ENCODE data around the gene WWOX.

WWOX gene

GRCh38 chr16:78474762-78475161 is 375.3 kb downstream of the WWOX start:
- DNase-seq (ENCODE audit: low spot score) = no peak

- no peak for DNase-seq (ENCODE audit: low spot score)
Measured at GRCh38 chr16:78476615-78477014, 377.2 kb downstream of the WWOX start.

GRCh38 chr16:78478267-78478861 is 378.9 kb downstream of the WWOX start:
- peak; percentile 33 for DNase-seq (ENCODE audit: low spot score)

GRCh38 chr16:78479723-78480122 is 380.3 kb downstream of the WWOX start:
- DNase-seq (ENCODE audit: low spot score) = no peak

- no peak for DNase-seq (ENCODE audit: low spot score)
Measured at GRCh38 chr16:78480588-78480987, 381.1 kb downstream of the WWOX start.

GRCh38 chr16:78483124-78483992 is 383.9 kb downstream of the WWOX start:
- DNase-seq (ENCODE audit: low spot score) = no peak

- DNase-seq (ENCODE audit: low spot score) = no peak
Measured at GRCh38 chr16:78484509-78485058, 385.1 kb downstream of the WWOX start.

- DNase-seq (ENCODE audit: low spot score) = no peak
Measured at GRCh38 chr16:78485188-78485916, 385.9 kb downstream of the WWOX start.

- DNase-seq (ENCODE audit: low spot score) = no peak
Measured at GRCh38 chr16:78485917-78486257, 386.4 kb downstream of the WWOX start.

- DNase-seq (ENCODE audit: low spot score) = no peak
Measured at GRCh38 chr16:78487471-78487870, 388.0 kb downstream of the WWOX start.

GRCh38 chr16:78489072-78489471 is 389.6 kb downstream of the WWOX start:
- DNase-seq (ENCODE audit: low spot score) = no peak

- DNase-seq (ENCODE audit: low spot score) = no peak
Measured at GRCh38 chr16:78489631-78490030, 390.2 kb downstream of the WWOX start.

GRCh38 chr16:78490431-78490830 is 391.0 kb downstream of the WWOX start:
- no peak for DNase-seq (ENCODE audit: low spot score)

GRCh38 chr16:78490847-78491246 is 391.4 kb downstream of the WWOX start:
- DNase-seq (ENCODE audit: low spot score) = no peak

GRCh38 chr16:78493573-78493972 is 394.1 kb downstream of the WWOX start:
- no peak for DNase-seq (ENCODE audit: low spot score)

- no peak for DNase-seq (ENCODE audit: low spot score)
Measured at GRCh38 chr16:78494105-78494504, 394.7 kb downstream of the WWOX start.

- no peak for DNase-seq (ENCODE audit: low spot score)
Measured at GRCh38 chr16:78494674-78495073, 395.2 kb downstream of the WWOX start.

GRCh38 chr16:78496189-78496588 is 396.7 kb downstream of the WWOX start:
- DNase-seq (ENCODE audit: low spot score) = no peak

- no peak for DNase-seq (ENCODE audit: low spot score)
Measured at GRCh38 chr16:78499399-78499798, 399.9 kb downstream of the WWOX start.

GRCh38 chr16:78500659-78501270 is 401.3 kb downstream of the WWOX start:
- no peak for DNase-seq (ENCODE audit: low spot score)

GRCh38 chr16:78501744-78502143 is 402.3 kb downstream of the WWOX start:
- no peak for DNase-seq (ENCODE audit: low spot score)

- no peak for DNase-seq (ENCODE audit: low spot score)
Measured at GRCh38 chr16:78502812-78503350, 403.4 kb downstream of the WWOX start.

Measured in RKO (cell line).